CD1c-positive myeloid dendritic cell (primary cell): Measurements from ENCODE around the gene TCEANC.
"Not testable (repeated sequence)": the region's sequence is repeated elsewhere in the genome, so short reads cannot be mapped to it uniquely, and the experiment has no call there.

Source experiments
- DNase-seq: peaks from one replicate; pipeline ENCODE4 v3.0.0-alpha.2; 2016; ENCODE audit errors: extremely low spot score

TCEANC gene, protein sequence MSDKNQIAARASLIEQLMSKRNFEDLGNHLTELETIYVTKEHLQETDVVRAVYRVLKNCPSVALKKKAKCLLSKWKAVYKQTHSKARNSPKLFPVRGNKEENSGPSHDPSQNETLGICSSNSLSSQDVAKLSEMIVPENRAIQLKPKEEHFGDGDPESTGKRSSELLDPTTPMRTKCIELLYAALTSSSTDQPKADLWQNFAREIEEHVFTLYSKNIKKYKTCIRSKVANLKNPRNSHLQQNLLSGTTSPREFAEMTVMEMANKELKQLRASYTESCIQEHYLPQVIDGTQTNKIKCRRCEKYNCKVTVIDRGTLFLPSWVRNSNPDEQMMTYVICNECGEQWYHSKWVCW

GRCh38 chrX:13652850-13653693, at the start of gene TCEANC:
Gene TCEANC, plus strand, starts transcription at chrX:13653141. Its CDS starts 9,368 bp downstream, at chrX:13662509.
- DNase-seq, result peak; percentile 95

DNA sequence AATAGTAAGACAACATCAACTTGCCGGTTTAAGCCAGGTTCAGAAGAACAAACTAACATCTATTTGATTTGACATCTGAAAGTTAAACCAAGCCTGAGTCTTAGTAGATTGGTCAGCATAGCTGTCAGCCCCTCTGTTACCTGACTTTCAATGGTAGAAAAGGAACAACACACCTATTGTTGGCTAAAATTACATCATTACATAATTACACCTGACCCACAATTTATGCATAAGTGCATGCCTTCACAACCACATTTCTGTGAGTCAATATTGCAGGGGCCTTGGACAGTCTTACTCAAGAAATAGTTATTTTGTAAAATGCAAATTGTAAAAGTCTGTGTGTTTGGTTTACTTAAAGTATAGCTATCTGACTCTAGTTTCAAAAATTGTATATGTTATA, 47.3 kb upstream of the TCEANC start:
- DNase-seq, result no peak

GRCh38 chrX:13607331-13607995, 45.5 kb upstream of the TCEANC start:
- no peak for DNase-seq

DNA sequence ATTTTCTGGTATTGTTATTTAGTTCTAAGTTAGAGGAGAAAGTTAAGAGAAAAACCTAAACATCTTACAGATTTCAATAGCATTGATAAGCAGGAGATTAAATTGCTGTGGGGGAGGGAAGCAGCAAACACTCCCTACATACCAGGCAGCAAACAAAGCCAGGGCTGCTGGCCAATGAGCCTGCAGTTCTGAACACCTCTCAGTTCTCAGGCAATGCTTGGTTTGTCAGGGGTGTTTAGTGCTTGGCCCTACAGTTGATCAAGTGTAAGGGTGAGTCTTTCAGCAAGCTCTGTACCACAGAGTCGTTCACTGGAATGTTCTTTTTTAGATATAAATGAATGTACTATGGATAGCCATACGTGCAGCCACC, 45.0 kb upstream of the TCEANC start:
- DNase-seq, result no peak

GRCh38 chrX:13614154-13614553, 38.8 kb upstream of the TCEANC start:
- no peak for DNase-seq

- no peak for DNase-seq
Observed at GRCh38 chrX:13620207-13620606, 32.7 kb upstream of the TCEANC start.

GRCh38 chrX:13622401-13622964, 30.5 kb upstream of the TCEANC start:
- no peak for DNase-seq

DNA sequence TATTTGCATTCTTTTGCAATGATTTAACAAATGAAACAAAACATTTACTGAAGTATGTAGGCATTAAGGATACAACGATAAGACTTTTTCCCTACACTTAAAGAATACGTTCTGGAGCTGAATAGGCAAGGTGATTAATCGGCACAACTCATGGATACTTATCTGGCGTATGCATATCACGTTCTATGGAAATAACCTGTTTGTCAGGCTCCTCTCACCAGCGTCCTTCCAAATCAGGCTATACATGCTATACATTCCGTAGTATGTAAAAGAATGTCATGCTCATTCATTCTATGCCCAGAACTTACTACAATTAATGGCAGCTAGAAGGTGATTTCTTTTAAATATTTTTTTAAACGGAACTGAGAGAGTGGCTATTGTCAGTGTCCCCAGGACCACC, 25.6 kb upstream of the TCEANC start:
- no peak for DNase-seq

DNA sequence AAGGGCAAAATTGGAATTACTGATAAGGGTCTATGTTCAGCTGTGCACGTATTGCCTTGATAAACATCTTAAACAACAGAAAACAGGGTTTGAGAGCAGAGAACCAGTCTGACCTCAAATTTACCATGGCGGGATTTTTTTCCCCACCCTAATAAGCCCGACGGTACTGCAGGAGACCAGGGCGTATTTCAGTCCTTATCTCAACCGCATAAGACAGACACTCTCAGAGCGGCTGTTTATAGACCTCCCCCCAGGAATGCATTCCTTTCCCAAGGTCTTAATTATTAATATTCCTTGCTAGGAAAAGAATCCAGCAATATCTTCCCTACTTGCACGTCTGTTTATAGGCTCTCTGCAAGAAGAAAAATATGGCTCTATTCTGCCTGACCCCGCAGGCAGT, 15.7 kb upstream of the TCEANC start:
- DNase-seq, result not testable (repeated sequence)

GRCh38 chrX:13638021-13638420, 14.9 kb upstream of the TCEANC start:
- no peak for DNase-seq

- DNase-seq, result no peak
Observed at GRCh38 chrX:13638826-13639225, 14.1 kb upstream of the TCEANC start.

GRCh38 chrX:13641684-13642083, 11.3 kb upstream of the TCEANC start:
- not testable (repeated sequence) for DNase-seq

- no peak for DNase-seq
Observed at GRCh38 chrX:13645464-13646153, 7.3 kb upstream of the TCEANC start.

- DNase-seq, result peak; percentile 20
Observed at GRCh38 chrX:13646154-13646549, 6.8 kb upstream of the TCEANC start.

DNA sequence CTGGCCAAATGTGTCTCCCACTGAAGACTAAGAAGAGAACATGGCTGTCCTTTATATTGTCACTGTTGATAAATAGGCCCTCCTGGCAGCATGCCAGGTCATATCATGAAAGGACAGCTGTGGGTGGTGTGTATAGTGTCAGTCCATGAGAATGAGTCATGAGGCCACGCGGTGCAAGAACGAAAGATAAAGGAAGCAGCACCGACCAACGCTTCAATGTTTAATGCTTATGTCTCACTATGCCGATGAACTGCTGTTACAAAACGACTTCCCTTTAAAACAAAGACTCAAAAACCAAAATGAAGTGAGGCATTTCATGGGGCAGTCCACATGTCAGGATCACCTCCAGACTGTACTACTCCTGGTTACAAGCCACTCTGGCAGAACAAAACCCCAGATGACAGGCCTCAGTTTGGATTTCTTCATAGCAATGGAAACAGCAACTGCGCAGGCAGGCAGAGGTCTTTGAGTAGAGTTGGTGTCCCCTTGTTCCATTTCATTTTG, 5.2 kb upstream of the TCEANC start:
- peak; percentile 85 for DNase-seq

GRCh38 chrX:13648336-13648735, 4.6 kb upstream of the TCEANC start:
- peak; percentile 58 for DNase-seq

DNA sequence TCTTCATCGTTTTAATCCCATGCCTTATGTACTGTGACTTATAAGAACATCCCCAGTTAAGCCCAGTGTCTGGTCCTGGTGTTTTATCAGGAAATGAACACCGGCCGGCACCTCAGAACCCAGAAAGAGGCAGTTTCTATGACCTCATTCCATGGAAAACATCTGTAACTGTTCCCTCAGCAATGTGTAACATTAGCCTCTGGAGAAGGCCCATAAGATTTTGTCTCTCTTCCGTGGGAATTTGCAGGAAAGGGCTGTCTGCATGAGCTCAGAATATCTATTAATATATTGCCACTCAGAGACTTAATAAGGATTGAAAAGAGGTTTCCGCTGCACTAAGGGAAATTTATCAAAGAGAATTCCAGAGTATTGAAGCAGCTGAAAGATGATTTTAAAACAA, 3.1 kb upstream of the TCEANC start:
- no peak for DNase-seq

- DNase-seq, result no peak
Observed at GRCh38 chrX:13650318-13650717, 2.6 kb upstream of the TCEANC start.

DNA sequence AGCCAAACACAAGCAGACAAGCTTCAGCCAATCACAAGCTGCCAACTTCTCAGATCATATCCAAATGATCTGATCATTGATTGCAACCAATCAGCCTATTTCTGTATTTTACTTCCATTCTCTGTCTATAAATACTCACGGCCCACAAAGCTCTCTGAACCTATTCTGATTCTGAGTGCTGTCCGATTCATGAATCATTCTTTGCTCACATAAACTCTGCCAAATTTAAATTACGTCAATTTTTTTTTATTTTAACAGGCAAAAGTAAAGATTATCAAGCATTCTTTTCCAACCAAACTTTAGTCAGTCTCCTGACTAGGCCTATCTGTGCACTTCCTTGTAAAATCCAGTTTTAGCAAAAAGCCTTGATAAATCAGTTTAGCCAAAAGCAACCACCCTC, 1.8 kb upstream of the TCEANC start:
- DNase-seq, result no peak

DNA sequence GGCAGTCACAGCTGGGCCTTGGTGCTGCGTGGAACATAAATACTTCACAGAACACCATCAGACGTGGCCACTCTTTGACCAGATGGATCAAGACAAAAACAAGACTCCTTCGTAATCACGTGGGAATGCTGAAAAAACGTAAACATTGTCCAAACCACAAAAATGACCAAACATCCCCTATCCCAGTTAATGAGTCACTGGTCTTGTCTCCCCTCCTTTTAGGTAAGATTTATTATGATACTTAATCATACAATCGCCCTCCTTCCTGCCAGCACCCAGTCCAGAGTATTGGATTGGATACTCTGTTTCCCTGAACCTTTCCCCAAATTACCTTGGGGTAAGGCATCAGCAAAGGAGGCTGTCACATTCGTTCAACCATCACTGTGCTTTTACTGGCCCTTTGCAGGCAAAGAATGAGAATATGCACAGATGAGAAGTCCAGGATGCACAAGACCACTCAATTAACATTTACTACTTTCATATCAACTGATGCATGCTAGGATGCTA, 601 bp upstream of the TCEANC start:
- no peak for DNase-seq

DNA sequence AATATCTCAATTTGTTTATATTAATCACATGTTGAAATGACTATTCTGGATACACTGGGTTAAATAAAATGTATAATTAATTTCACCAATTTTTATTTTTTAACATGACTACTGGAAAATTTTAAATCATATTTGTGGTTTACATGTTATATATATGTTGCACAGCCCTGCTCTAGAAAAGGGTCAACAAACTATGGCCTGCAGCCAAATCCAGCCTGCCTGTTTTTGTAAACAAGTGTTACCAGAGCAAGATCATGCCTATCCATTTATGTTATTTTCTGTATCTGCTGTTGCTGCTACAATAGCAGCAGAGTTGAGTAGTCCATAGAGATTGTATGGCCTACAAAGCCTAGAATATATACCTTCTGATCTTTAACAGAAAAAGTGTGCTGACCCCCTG, 1.2 kb downstream of the TCEANC start:
- DNase-seq, result no peak
